NCI-H526 treated with DMSO at 0.1 percent for 48 hours (cell line): Measurements from ENCODE around the gene PPIP5K2.

Experiments used
- DNase-seq: peaks from one replicate; lab custom pipeline; 2025; lab: John Stamatoyannopoulos, UW

Gene PPIP5K2

DNA sequence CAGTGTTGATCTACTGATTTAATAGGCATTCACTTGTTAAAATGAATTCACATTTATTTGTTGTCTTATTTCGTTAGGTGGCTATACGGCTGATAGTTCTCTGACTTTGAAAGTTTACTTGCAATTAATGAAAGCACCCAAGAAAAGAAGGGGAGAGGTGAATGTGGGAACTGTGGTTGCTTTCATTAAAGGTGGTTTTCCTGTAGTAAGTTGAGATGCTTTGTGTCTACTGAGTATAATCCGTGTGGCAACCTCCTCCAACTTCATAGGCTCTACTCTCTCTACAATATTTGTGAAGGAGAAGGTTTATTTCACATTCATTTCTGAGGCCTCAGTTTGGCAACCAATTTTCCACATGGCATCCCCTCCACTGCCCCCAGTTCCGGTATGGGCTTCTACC is 125.7 kb downstream of the PPIP5K2 start:
- DNase-seq: no peak

DNA sequence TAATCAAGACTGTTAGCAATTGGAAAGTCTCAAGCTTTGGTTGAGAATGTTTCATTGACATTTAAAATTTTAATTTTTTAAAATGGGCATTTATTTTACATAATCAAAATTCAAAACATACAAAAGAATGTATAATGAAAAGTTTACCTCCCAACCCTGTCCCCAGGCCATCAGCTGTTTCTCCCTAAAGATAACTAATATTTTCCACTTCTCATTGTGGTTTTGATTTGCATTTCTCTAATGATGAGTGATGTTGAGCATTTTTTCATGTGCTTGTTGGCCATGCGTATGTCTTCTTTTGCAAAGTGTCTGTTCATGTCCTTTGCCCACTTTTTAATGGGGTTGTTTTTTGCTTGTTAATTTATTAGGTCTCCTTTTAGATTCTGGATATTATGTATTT is 127.0 kb downstream of the PPIP5K2 start:
- no peak for DNase-seq

DNA sequence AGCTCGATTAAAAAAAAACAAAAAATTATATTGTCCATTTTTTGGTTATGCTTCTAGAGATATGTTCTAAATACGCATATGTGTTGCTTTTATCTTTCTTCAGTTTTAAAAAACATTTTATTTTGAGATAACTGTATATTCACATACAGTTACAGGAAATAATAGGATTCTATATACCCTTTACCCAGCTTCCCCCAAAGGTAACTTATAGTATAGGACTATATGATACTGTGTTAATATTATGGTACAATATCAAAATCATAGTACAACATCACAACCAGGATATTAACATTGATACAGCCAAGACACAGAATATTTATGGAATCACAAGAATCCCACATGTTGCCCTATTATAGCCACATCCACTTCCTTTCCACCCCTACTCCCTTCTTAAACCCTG is 129.0 kb downstream of the PPIP5K2 start:
- no peak for DNase-seq

DNA sequence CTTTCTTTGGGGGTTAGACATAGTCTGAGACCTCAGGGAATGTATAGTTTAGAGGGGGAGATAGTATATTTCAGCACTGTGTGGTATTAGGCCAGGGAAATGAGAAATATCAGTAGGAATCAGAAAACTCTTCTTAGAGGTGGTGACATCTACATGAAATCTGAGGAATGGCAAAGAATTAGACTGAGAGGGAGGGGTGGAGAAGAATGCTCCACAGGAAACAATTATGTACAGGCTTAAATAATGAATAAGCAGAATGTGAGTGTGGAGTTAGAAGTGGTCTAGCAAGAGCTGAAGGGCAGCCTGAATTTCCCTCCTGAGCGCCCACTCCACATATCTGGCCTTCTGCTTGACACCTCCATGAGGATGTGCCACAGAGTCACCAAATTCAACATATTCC is 134.8 kb downstream of the PPIP5K2 start:
- no peak for DNase-seq

DNA sequence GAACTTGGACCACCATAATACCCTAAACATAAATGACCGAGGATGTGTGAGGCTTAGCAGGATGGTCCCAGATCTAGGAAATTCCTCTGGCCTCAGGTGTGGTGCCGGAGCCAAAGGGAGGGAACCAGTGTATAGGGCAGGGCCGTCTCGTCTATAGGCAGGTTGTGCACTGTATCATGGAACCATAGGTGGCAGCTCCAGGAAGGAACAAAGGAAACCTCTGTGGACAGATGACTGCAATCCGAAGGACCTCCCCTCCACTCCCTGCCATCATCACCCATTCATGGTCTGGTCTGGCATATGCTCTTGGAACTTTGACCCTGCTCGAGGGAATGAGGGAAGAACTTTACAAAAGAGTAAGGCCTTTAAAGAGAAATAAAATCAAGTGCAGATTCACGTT is 135.6 kb downstream of the PPIP5K2 start:
- DNase-seq: no peak

DNA sequence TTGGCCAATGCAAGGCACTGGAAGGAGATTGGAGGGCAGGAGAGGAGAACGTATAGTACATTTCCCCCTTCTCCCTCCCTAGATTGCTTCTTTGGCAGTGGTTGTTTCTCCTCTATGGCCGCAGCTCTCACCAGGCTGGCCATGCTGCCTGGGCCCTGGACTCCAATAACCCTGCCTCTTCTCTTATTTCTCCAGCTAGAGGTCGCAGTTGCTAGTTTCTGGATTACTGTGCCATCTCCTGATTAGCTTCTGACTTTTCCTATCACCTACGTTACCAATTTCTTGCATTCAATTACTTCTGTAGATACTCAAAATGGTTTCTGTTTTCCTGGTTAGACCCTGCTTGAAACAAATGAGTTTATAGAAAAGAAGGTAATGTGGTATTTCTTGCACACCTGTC is 136.1 kb downstream of the PPIP5K2 start:
- no peak for DNase-seq

DNA sequence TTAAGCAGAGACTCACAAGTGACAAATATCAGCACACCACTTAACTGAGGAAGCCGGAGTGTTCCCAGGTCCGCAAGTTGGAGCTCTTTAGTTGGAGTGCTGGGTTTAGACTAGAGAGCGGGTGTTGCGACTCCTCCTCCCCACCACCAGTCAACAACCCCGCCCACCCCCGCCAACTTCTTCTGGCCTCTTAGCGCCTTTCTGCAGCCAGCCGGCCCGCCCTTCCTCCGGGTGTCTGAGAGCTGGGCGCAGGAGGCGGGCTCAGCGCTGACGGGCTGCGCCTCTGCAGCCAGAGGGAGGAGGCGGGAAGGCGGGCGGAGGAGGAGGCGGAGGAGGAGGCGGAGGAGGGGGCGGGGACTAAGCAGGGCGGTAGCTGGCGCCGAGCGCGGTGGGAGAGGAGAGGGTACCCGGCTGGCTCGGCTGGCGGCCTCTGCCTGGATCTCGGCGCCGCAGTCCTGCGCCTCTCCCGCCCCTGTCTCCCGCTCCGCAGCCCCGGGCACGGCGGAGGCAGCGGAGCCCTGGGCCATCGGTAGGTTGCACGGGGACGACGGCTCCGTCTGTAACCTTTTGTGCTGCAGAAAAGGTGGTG is 138.4 kb downstream of the PPIP5K2 start, which contains the start of gene MACIR:
TSS of gene MACIR (plus strand) at position 396 of the 589 bp plus-strand sequence. CDS start 17,157 bp downstream, outside the sequence.
- DNase-seq: peak; percentile 93

DNA sequence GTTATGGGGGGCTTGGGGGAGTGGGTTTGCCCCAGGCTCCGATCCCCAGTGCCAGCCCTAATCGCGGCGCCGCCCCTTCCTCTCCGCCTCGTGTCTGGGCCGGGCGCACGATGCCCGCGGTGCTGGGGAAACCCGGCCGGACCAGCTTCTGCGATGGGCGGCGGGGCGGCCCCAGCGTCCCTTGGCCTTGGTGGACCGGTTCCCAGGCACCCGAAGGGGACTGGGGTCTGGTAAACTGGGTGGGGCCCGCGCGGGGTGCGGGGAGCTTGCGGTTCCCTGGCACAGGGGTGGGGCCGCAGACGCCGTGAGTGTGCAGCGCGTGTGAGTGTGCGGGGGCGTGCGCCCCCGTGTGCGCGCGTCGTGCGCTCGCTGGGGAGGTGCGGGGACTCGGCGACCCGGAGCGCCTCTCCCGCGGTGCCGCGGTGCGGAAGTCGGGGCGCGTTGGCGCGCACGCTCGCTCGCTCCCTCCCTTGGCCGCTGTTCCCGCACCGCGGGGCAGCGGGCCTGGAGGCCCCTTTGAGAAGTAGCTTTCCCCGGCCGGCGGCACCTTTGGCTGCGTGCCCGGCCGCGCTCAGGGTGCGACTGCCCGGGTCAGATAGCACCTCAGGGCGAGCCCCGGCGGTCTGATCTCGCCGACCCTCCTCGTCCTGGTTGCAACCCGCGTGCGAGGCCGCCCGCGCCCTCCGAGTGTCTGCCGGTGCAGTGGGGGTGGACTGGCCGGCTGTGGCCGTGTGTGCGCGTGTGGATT is 139.0 kb downstream of the PPIP5K2 start:
- DNase-seq: peak; percentile 34

DNA sequence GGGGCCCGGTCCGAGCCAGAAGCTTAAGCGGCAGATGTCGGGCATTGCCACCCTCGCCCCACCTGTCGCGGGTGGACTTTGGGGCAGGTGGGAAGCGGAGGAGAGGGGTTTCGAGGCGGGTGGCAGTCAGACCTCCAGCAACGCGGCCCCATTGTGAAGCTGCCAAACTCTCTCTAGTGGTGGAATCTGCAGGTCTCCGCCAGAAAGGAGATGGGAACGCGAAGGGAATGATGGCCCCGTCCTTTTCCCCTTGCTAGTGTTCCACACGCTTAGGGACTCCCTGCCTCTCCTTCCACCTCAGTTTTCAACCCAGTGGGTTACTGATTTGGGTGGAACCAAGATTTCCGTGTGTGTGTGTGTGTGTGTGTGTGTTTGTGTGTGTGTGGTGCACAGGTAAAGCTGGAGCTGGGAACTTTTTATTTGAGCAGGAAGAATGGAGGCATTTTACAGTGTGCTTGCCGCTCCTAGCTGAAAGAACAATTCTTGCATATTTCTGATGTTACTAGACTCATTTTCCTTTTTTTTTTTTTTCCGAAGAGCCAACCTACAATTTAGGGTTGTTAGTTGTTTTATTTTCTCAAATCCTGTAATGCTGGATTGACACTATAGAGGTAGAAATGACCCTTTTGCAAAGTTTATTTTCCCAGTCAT is 139.7 kb downstream of the PPIP5K2 start:
- peak; percentile 28 for DNase-seq

DNA sequence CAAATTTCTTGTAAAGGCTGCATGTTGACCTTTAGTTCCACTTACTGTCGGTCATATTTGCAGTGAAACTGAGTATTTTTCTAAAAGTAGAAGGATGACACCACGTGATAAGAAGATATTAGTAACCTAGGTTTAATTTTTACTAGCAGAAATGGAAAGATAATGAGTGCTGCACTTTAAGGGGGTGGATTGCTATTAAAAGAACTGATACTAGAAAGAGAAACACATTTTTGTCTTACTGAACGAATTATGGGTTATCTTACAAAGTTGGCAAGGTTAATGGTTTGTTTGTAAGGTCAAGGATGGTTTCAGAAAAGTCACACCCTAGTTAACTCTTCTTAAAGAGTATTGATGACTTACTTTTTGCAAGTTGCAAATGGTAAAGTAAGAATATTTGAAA is 140.8 kb downstream of the PPIP5K2 start:
- no peak for DNase-seq
